Hematopoietic multipotent progenitor cell treated with erythropoietin and hydrocortisone succinate and interleukin-3 and kit ligand, for 8 days (in vitro differentiated cells): ENCODE data around the gene CADM4.
"Not testable (repeated sequence)": the region's sequence is repeated elsewhere in the genome, so short reads cannot be mapped to it uniquely, and the experiment has no call there.

Experiments
- DNase-seq: peaks from one replicate; pipeline ENCODE4 v3.0.0-alpha.2; 2015

CADM4 gene

GRCh38 chr19:43662487-43662886, 22.8 kb upstream of the CADM4 start:
- no peak for DNase-seq

GRCh38 chr19:43660971-43661360, 21.3 kb upstream of the CADM4 start:
- no peak for DNase-seq

GRCh38 chr19:43660301-43660970, 20.8 kb upstream of the CADM4 start:
- no peak for DNase-seq

GRCh38 chr19:43658494-43658893, 18.8 kb upstream of the CADM4 start:
- no peak for DNase-seq

GRCh38 chr19:43658001-43658400, 18.4 kb upstream of the CADM4 start:
- DNase-seq: no peak

GRCh38 chr19:43656436-43656835, 16.8 kb upstream of the CADM4 start:
- DNase-seq: no peak

- DNase-seq: no peak
Observed at GRCh38 chr19:43652546-43652874, 12.9 kb upstream of the CADM4 start.

GRCh38 chr19:43651758-43652545, 12.3 kb upstream of the CADM4 start:
- DNase-seq: peak; percentile 88

GRCh38 chr19:43650276-43650675, 10.6 kb upstream of the CADM4 start:
- DNase-seq: not testable (repeated sequence)

GRCh38 chr19:43649514-43649913, 9.9 kb upstream of the CADM4 start:
- no peak for DNase-seq

GRCh38 chr19:43648633-43649032, 9.0 kb upstream of the CADM4 start:
- DNase-seq: no peak

- DNase-seq: no peak
Observed at GRCh38 chr19:43644181-43644580, 4.5 kb upstream of the CADM4 start.

- DNase-seq: no peak
Observed at GRCh38 chr19:43643326-43643725, 3.7 kb upstream of the CADM4 start.

- DNase-seq: no peak
Observed at GRCh38 chr19:43642531-43642930, 2.9 kb upstream of the CADM4 start.

- no peak for DNase-seq
Observed at GRCh38 chr19:43641333-43641732, 1.7 kb upstream of the CADM4 start.

GRCh38 chr19:43640424-43640757, 741 bp upstream of the CADM4 start:
- no peak for DNase-seq

GRCh38 chr19:43638995-43639518, 593 bp downstream of the CADM4 start:
- no peak for DNase-seq

- no peak for DNase-seq
Observed at GRCh38 chr19:43638214-43638994, 1.2 kb downstream of the CADM4 start.

- no peak for DNase-seq
Observed at GRCh38 chr19:43636121-43636683, 3.4 kb downstream of the CADM4 start.

GRCh38 chr19:43635561-43635940, 4.1 kb downstream of the CADM4 start:
- DNase-seq: not testable (repeated sequence)

GRCh38 chr19:43634872-43635560, 4.6 kb downstream of the CADM4 start:
- DNase-seq: no peak

- no peak for DNase-seq
Observed at GRCh38 chr19:43634506-43634871, 5.2 kb downstream of the CADM4 start.

- no peak for DNase-seq
Observed at GRCh38 chr19:43634068-43634467, 5.6 kb downstream of the CADM4 start.
